Activated T-cell treated with anti-CD3 and anti-CD28 coated beads for 1 hour (primary cell): ENCODE data around the gene UCHL5.

Experiments used
- DNase-seq: peaks from one replicate; pipeline ENCODE4 v3.0.0-alpha.2; 2020; ENCODE audit warnings: low read depth

The UCHL5 gene

DNA sequence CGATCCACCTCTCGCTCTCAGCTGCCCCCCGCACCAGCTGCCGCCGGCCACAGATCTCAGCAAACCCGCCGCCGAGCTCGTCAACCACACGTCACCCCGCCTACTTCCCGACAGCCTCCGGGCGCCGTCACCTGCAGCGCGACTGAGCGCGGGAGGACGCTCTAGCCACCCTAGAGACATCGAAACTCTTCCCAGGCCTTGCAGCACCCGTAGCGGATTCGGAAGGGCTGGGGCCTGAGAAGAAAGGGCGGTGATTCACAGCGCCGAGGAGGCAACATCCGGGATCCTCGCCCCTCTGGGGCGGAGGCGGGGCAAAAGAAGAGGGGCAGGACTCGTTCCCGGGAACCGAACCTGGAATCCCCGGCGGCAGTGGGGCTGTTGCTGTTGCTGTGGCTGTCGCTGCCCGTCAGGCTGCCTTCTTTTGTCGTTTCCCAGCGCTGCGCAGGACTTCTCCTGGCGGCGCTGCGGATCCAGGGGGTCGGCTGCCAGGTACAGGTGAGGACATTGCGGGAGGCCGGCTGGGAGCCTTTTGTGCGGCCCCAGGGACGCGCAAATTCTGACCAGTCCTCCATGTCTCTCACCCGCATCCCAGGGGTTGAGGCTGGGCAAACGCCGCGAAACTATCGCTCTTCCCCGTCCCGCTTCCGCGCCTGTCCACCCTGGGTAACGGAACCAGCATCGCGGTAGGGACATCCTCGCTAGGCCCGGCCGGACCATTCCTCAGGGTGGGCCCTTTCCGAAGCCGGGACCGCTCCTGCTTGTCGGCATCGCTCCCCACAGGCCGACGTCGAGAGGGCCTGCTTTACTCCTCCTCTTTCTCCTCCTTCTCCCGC, at the start of gene UCHL5, which contains the start of gene RO60:
UCHL5 (minus strand) TSS at position 79 of the 833 bp plus-strand sequence. CDS start 100 bp downstream, outside the sequence.
RO60 (plus strand) TSS at position 331 of the 833 bp plus-strand sequence. CDS start 9,443 bp downstream, outside the sequence.
- DNase-seq: peak; percentile 88

- DNase-seq: no peak
These were observed 49.3 kb upstream of the UCHL5 start for GRCh38 chr1:193108471-193108870.

- no peak for DNase-seq
These were observed 46.6 kb upstream of the UCHL5 start for GRCh38 chr1:193105821-193106177.

GRCh38 chr1:193104907-193105820, 46.0 kb upstream of the UCHL5 start, which contains the start of gene GLRX2:
GLRX2 (minus strand) TSS chr1:193105414; CDS start chr1:193105382, 32 bp downstream.
- peak; percentile 54 for DNase-seq

GRCh38 chr1:193104502-193104906, 45.3 kb upstream of the UCHL5 start:
- DNase-seq: no peak

DNA sequence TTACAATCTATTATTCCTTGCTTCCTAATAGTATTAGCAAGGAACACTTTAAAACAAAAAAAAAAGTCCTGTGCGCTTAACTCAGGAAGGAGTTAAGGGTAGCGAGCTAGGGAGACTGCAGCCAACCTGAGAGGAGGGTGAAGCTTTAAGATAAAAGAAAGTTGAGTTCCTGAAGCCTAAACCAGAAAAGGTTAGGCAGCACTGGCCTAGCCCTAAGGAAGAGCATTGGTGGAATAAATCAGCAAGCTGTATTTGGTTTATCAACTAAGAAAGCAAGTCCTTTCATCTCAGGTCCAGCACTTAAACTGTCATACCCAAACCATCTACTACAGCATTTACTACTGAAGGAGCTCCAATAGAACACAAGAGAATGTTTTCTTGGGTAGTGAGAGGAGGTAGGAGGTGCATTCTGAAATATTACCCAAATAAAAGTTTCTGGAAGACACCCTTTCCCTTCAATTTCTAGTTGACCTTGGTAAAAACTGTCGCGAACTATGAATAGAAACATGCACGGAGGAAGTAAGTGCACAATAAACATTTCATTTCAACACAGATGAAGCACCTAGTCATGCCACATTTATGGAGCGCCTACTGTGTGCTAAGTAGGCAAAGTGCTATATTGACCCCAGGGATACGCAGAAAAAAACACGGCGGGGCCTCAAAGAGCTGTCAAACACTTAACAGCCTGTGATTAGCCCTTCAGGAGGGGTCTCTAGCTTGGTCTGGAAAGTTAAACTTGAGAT, 44.8 kb upstream of the UCHL5 start:
- no peak for DNase-seq

DNA sequence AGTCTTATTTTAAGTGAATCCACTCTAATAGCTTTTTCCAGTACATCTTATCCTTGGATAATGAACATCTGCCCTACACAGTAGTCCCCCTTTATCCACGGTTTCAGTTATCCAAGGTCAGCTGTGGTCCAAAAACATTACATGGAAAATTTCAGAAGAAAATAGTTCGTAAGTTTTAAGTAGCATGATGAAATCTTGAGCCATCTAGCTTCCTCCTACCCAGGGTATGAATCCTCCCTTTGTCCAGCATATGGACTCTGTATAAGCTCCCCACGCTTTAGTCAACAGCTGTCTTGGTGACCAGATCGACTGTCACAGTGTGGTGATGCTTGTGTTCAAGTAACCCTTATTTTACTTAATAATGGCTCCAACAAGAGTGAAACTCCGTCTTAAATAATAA, 43.5 kb upstream of the UCHL5 start:
- DNase-seq: no peak

- no peak for DNase-seq
These were observed 35.0 kb upstream of the UCHL5 start for GRCh38 chr1:193094112-193094511.

GRCh38 chr1:193090865-193091264, 31.7 kb upstream of the UCHL5 start:
- no peak for DNase-seq

GRCh38 chr1:193087893-193088292, 28.7 kb upstream of the UCHL5 start:
- no peak for DNase-seq

DNA sequence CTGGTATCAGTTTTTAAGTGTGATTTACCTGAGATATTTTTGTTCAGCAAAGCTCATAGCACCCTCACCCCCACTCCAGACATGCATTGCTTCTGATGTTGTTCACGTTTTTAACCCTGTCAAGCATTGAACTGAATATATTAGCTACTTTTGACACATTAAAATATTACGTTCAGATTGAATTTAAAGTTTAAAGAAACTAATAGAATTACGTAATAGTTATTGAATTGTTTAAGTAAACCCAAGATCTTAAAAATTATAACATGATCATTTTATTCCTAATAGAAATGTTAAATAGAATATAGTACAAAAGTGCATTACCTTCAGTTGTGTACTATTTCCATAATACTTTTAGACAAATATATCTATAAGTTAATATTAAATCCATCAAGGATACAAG, 27.2 kb upstream of the UCHL5 start:
- no peak for DNase-seq

- no peak for DNase-seq
These were observed 26.1 kb upstream of the UCHL5 start for GRCh38 chr1:193085263-193085662.

GRCh38 chr1:193083365-193084088, 24.4 kb upstream of the UCHL5 start:
- DNase-seq: no peak

- DNase-seq: no peak
These were observed 20.0 kb upstream of the UCHL5 start for GRCh38 chr1:193079187-193079586.

DNA sequence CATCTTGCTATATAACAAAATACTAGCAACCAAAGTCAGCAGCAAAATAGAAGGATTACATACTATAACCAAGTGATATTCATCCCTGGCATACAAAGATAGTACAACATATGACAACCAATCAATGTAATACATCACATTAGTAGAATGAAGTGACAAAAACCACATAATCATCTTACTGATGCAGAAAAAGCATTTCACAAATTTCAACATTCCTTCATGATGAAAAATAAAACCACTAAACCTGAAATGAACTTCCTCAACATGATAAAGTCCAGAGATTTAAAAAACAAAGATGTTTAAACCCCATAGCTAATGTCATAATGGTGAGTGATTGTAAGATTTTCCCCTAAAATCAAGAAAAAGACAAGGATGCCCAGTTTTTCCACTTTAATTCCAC, 18.8 kb upstream of the UCHL5 start:
- DNase-seq: no peak

DNA sequence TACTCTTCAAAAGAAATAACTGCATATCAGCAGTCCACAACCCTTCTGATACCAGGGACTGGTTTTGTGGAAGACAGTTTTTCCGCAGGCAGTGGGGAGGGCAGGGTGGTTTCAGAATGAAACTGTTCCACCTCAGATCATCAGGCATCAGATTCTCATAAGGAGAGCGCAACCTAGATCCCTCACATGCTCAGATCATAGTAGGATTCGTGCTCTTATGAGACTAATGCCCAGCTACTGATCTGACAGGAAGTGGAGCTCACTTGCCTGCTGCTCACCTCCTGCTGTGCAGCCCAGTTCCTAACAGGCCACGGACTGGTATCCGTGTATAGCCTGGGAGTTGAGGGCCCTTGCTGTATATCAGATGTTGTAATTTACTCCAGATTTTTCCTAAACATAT, 11.8 kb upstream of the UCHL5 start:
- no peak for DNase-seq

DNA sequence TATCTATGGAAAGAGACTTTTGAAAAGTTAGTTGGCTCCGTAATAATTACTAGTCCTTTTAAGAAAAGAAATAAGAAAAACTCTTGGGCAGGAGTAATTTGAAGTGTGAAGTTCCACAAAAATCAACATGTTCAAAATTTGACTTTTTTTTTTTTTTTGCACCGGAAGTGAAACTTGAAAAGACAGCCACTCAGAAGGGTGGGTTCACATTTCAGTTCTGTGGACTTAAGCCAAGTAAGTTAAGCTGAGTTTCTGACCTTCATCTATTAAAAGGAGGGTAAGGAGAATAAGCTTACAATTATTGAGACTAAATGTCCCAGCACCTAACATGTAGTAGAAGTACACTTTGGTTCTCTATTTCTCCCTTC, 11.2 kb upstream of the UCHL5 start:
- DNase-seq: no peak

DNA sequence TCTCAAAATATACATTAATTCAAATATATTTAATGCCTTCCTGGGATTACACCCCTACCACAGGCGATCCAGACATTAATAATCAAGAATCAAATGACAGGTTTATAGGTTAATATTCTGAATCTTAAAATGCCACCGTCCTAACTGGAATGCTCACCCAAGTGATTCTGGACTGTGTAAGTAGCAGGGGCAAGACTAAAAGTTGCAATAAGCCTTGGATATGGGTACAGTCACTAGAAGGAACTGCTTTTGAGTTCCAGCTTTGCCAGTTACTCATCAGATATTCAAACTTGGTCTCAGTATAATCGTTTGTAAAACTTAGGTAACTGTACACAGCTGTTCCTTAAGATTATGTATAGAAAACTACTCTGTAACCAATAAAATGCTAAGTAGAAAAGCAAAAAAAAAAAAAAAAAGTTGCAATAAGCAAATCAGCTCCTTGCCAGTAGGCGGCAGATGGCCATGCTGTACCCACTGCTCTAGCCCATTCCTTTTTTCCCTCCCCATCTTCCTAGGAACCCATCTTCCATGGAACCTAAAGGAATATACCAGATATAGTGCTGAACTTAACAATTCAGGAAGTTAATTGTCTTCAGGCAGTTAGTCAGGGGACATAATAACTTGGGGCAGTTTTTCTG, 10.7 kb upstream of the UCHL5 start:
- no peak for DNase-seq

DNA sequence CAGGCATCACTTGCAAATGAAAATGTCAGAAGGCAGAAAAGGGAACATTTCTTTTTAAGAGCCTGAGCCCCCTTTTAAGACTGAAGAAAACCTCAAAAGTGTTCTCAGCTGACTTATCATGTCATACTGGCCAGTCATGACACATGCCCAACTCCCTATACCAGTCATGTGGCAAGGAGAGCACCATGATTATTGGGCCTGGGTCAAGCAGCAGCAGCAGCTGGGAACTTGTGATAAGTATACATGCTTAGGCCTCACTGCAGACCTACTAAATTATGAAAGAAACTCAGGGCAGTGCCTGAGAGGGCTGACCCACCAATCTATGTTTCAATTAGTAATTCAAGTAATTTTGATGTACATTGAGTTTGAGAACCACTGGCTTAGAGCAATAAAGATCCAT, 8.9 kb upstream of the UCHL5 start:
- no peak for DNase-seq

- DNase-seq: no peak
These were observed 7.4 kb upstream of the UCHL5 start for GRCh38 chr1:193066606-193067005.

DNA sequence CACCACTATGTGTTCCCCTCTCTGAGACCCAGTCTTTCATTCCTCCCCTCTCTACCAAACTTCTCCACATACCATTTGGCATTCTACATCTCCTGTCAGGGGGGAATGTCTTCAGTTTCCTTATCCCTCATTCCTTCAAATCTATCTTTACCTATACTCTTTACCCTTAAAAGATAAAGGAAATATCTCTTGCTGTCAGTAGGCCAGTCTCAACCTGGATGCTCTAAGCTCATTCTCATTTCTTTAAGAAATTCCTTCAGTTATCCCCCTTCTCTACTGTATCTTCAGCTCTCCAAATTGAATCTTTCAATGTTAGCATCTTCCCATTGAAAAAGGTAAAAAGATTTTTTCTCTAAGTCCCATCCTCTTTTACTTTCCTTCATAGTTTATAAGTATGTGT, 6.8 kb upstream of the UCHL5 start:
- DNase-seq: no peak
